Hepatocyte (in vitro differentiated cells): ENCODE data around the gene IGF2BP3. TPM values are rescaled to one million over a fixed set of nuclear protein-coding genes. Genes with fewer than 3 reads are reported as not detected.

Source experiments
- DNase-seq: peaks from one replicate; pipeline ENCODE4 v3.0.0-alpha.2; 2016; ENCODE audit warnings: low spot score
- H2AFZ ChIP-seq: fragments of 200-600 bp; sonication (generic); 2 replicates; pipeline ENCODE4 v1.6.0; 2016; ENCODE audit warnings: antibody characterized with exemption, mild to moderate bottlenecking
- H3K27ac ChIP-seq: fragments of 200-600 bp; sonication (generic); 2 replicates; pipeline ENCODE4 v1.5.1; 2016; ENCODE audit warnings: mild to moderate bottlenecking
- H3K27me3 ChIP-seq: fragments of 200-600 bp; sonication (generic); 2 replicates; pipeline ENCODE4 v1.6.1; 2016
- H3K36me3 ChIP-seq: fragments of 200-600 bp; sonication (generic); replicated peaks from 2 replicates; pipeline ENCODE4 v1.5.1; 2016; ENCODE audit warnings: low read depth; ENCODE audit not compliant: insufficient read depth
- H3K4me1 ChIP-seq: fragments of 200-600 bp; sonication (generic); 2 replicates; pipeline ENCODE4 v1.5.1; 2016; ENCODE audit warnings: mild to moderate bottlenecking, moderate library complexity; ENCODE audit not compliant: insufficient read depth
- H3K4me2 ChIP-seq: fragments of 200-600 bp; sonication (generic); 2 replicates; pipeline ENCODE4 v1.6.0; 2016
- H3K4me3 ChIP-seq: fragments of 200-600 bp; sonication (generic); 2 replicates; pipeline ENCODE4 v1.5.1; 2016; ENCODE audit warnings: mild to moderate bottlenecking
- H3K79me2 ChIP-seq: fragments of 200-600 bp; sonication (generic); 2 replicates; pipeline ENCODE4 v1.6.0; 2017; ENCODE audit warnings: mild to moderate bottlenecking
- H3K9me2 ChIP-seq: fragments of 200-600 bp; sonication (generic); replicated peaks from 2 replicates; pipeline ENCODE4 v1.6.0; 2017; ENCODE audit warnings: mild to moderate bottlenecking; ENCODE audit not compliant: insufficient read depth
- H3K9me3 ChIP-seq: fragments of 200-600 bp; sonication (generic); 2 replicates; pipeline ENCODE4 v1.5.1; 2016; ENCODE audit warnings: low read depth, mild to moderate bottlenecking
- H4K20me1 ChIP-seq: fragments of 200-600 bp; sonication (generic); 2 replicates; pipeline ENCODE4 v1.6.0; 2016; ENCODE audit warnings: mild to moderate bottlenecking; ENCODE audit not compliant: insufficient read depth, poor library complexity, severe bottlenecking
- CTCF ChIP-seq: fragments of 200-600 bp; sonication (generic); IDR thresholded peaks from 2 replicates; pipeline ENCODE4 v1.5.1; 2016; ENCODE audit warnings: antibody characterized with exemption, mild to moderate bottlenecking; ENCODE audit not compliant: poor library complexity
- EZH2 ChIP-seq: fragments of 200-600 bp; sonication (generic); IDR thresholded peaks from 2 replicates; pipeline ENCODE4 v1.6.1; 2016; ENCODE audit warnings: antibody characterized with exemption, mild to moderate bottlenecking, borderline replicate concordance
- EZH2phosphoT487 ChIP-seq: fragments of 200-600 bp; sonication (generic); IDR thresholded peaks from one replicate; pipeline ENCODE4 v1.6.1; 2018; ENCODE audit warnings: antibody characterized with exemption, mild to moderate bottlenecking, low read depth, moderate library complexity; ENCODE audit not compliant: unreplicated experiment, severe bottlenecking
- WGBS: methylation state at CpG from one replicate; pipeline ENCODE4 v1.1.6; 2016; ENCODE audit warnings: low lambda C conversion rate; ENCODE audit errors: missing lambda C conversion rate; 5-methylcytosine and 5-hydroxymethylcytosine counted together
- polyA plus RNA-seq: library from polyadenylated mRNA; unstranded; fragments of >200 nt; fragmentation: Nextera tagmentation; extraction: Ambion mirVana; gene quantifications from 2 replicates; pipeline ENCODE4 v1.2.1, GENCODE V29; 2016
- total RNA-seq: library from RNA; depleted of rRNA; stranded (reverse); fragments of >200 nt; gene quantifications from 2 replicates; pipeline ENCODE4 v1.2.3, GENCODE V29; 2014

The IGF2BP3 gene
- total and polyA plus RNA-seq, 2 experiments from 2014 or later = 28.9 to 73.1 TPM

DNA sequence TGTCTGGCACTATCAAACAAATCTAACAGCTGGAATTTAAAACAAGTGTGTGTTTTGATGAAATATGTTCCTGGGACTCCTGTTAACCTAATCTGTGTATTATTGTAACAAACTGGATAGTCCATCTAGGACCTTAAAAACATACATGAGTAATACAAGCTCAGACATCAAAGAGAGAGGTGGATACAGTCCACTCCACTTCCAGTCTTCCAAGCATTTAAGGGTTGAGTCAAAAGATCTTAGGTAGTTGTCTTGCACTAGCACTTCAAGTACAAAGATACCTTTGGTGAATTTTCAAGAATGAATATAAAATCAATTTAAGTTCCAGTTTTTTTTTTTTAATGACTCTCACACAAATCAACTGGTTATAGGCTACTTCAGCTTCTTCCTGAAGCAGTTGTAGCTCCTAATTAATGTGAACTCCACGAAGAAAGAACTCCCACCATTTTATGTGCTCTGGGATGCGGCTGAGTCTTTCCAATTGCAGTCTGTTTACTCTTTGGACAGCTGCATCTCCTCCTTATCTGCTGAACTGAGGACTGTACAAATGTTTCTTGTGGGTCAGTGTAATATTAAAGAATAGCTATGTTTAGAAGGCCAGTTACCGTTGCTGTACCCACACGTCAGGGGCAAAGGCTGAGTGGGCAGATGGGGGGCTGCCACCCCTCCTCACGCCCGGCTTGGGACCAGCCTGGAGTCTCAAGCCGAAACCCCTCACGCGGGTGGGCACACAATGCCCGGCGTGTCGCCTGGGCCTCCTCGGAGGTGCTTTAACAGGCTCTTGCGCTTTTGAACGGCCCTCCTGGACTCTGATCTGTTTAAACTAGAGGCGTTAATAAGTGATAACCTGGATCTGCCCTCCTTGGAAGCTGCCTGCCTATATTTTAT, 2.9 kb upstream of the IGF2BP3 start:
- Histone ChIP-seq H3K27me3 (no peaks in the 10 kb centered on the region), H2AFZ (peak overlapping the region; percentile 17), H4K20me1 (no peaks in the 10 kb centered on the region), H3K4me2 (peak overlapping the region; percentile 93), H3K36me3 (no peaks in the 10 kb centered on the region), H3K27ac (peak overlapping the region; percentile 98), H3K4me3 (peak overlapping the region; percentile 46), H3K4me1 (peaks cover 8% of the 10 kb centered on the region), H3K9me3 (no peaks in the 10 kb centered on the region), H3K79me2 (peaks cover 34% of the 10 kb centered on the region), H3K9me2 (no peaks in the 10 kb centered on the region)
- WGBS = under 1% methylated on average over 16 of the region's 16 CpGs
- no peak for TF ChIP-seq EZH2
- TF ChIP-seq CTCF = no peak
- no peak for TF ChIP-seq EZH2phosphoT487
- no peak for DNase-seq

DNA sequence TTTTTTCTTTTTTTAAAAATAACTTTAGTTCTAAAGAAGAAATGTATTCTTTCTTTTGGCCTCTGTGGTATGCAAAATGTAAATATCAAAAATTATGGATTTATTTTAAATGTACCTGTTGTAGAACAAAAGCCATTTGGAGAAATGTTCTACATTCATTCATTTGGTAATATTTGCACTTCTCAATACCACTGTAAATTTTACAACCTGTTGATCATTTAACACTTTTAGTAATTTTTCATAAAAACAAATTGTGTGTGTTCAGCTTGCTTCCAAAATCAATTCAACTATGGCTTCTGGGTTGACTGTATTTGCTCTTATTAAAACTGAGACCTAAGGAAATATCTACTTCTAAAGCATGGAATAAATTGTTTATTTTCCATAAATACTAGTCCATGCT, 2.3 kb upstream of the IGF2BP3 start:
- Histone ChIP-seq H3K4me2 (peak overlapping the region; percentile 93), H3K9me2 (no peaks in the 10 kb centered on the region), H3K4me3 (peak overlapping the region; percentile 69), H3K36me3 (no peaks in the 10 kb centered on the region), H3K4me1 (peaks cover 8% of the 10 kb centered on the region), H2AFZ (no peak overlapping the region), H4K20me1 (no peaks in the 10 kb centered on the region), H3K27me3 (no peaks in the 10 kb centered on the region), H3K27ac (peak overlapping the region; percentile 98), H3K79me2 (peaks cover 40% of the 10 kb centered on the region), H3K9me3 (no peaks in the 10 kb centered on the region)
- DNase-seq = no peak
- TF ChIP-seq CTCF (no peak), EZH2 (no peak), EZH2phosphoT487 (no peak)

DNA sequence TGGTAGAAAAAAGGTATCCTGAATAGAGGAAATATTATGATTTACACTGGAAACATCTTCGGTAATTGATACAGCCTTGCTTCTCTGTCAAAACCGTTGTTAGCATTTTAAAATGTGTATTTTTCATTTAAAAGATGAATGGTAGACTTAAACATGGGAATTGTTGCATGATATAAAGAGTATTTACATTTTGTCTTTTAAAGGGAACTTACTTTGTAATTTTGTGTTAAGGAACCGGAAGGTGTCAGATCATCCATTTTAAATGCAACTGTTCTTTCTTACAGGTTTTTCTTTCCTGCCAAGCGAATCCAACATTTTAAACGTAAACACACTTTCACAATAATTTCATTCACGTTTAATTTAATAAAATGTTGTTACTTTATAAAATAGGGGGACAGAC, 1.8 kb upstream of the IGF2BP3 start:
- WGBS = 12% methylated on average over 6 of the region's 6 CpGs
- Histone ChIP-seq H3K27ac (peak overlapping the region; percentile 98), H3K9me3 (no peaks in the 10 kb centered on the region), H3K4me2 (peak overlapping the region; percentile 93), H2AFZ (no peak overlapping the region), H3K27me3 (no peaks in the 10 kb centered on the region), H3K79me2 (peaks cover 41% of the 10 kb centered on the region), H3K4me1 (peaks cover 8% of the 10 kb centered on the region), H3K36me3 (no peaks in the 10 kb centered on the region), H4K20me1 (no peaks in the 10 kb centered on the region), H3K9me2 (no peaks in the 10 kb centered on the region), H3K4me3 (peak overlapping the region; percentile 69)
- TF ChIP-seq EZH2phosphoT487 (no peak), CTCF (no peak), EZH2 (no peak)
- no peak for DNase-seq
